Brain pericyte (primary cell): Measurements from ENCODE around the gene ZBTB47.

Experiments used
- DNase-seq: peaks from one replicate; pipeline ENCODE4 v3.0.0-alpha.2; 2012; ENCODE audit warnings: low read depth, low spot score

The ZBTB47 gene

GRCh38 chr3:42653560-42654330, at the start of gene ZBTB47:
Gene ZBTB47 (plus strand): TSS chr3:42653697. CDS start chr3:42658356, 4,659 bp downstream.
- no peak for DNase-seq

GRCh38 chr3:42605546-42606173, 47.8 kb upstream of the ZBTB47 start:
- DNase-seq: no peak

- no peak for DNase-seq
Measured at GRCh38 chr3:42608581-42608980, 44.9 kb upstream of the ZBTB47 start.

GRCh38 chr3:42610976-42611375, 42.5 kb upstream of the ZBTB47 start:
- no peak for DNase-seq

- DNase-seq: no peak
Measured at GRCh38 chr3:42612217-42612616, 41.3 kb upstream of the ZBTB47 start.

- DNase-seq: no peak
Measured at GRCh38 chr3:42612928-42613327, 40.6 kb upstream of the ZBTB47 start.

- DNase-seq: no peak
Measured at GRCh38 chr3:42613462-42613861, 40.0 kb upstream of the ZBTB47 start.

- DNase-seq: no peak
Measured at GRCh38 chr3:42631620-42632019, 21.9 kb upstream of the ZBTB47 start.

GRCh38 chr3:42632146-42632545, 21.4 kb upstream of the ZBTB47 start:
- DNase-seq: no peak

- no peak for DNase-seq
Measured at GRCh38 chr3:42633544-42633943, 20.0 kb upstream of the ZBTB47 start.

GRCh38 chr3:42635111-42635510, 18.4 kb upstream of the ZBTB47 start:
- DNase-seq: no peak

- no peak for DNase-seq
Measured at GRCh38 chr3:42637001-42637400, 16.5 kb upstream of the ZBTB47 start.

- DNase-seq: no peak
Measured at GRCh38 chr3:42638339-42638842, 15.1 kb upstream of the ZBTB47 start.

- no peak for DNase-seq
Measured at GRCh38 chr3:42639192-42639591, 14.3 kb upstream of the ZBTB47 start.

GRCh38 chr3:42640129-42640528, 13.4 kb upstream of the ZBTB47 start:
- DNase-seq: no peak

GRCh38 chr3:42640771-42641370, 12.6 kb upstream of the ZBTB47 start:
- DNase-seq: no peak

GRCh38 chr3:42647821-42648459, 5.6 kb upstream of the ZBTB47 start:
- DNase-seq: no peak

- DNase-seq: no peak
Measured at GRCh38 chr3:42649006-42649405, 4.5 kb upstream of the ZBTB47 start.

- no peak for DNase-seq
Measured at GRCh38 chr3:42649783-42650182, 3.7 kb upstream of the ZBTB47 start.

GRCh38 chr3:42651248-42652091, 2.0 kb upstream of the ZBTB47 start:
- DNase-seq: no peak

GRCh38 chr3:42652251-42652610, 1.3 kb upstream of the ZBTB47 start:
- no peak for DNase-seq
